Testis (tissue), 3 donors: Measurements from ENCODE around the gene OSBPL8. TPM values are rescaled to one million over a fixed set of nuclear protein-coding genes. Genes with fewer than 3 reads are reported as not detected.
"Not testable (repeated sequence)": the region's sequence is repeated elsewhere in the genome, so short reads cannot be mapped to it uniquely, and the experiment has no call there.

Experiments
- DNase-seq: peaks from one replicate; pipeline ENCODE4 v3.0.0-alpha.2; 2019
- H3K27ac ChIP-seq, 2 donors: fragments of 200-600 bp; sonication (generic); one replicate each; pipeline ENCODE4 v1.5.1; 2019
- H3K27me3 ChIP-seq: fragments of 200-600 bp; sonication (generic); one replicate; pipeline ENCODE4 v1.5.1; 2019
- H3K36me3 ChIP-seq: fragments of 200-600 bp; sonication (generic); one replicate; pipeline ENCODE4 v1.5.1; 2017; ENCODE audit warnings: low read depth; ENCODE audit errors: missing control alignments
- H3K4me1 ChIP-seq: fragments of 200-600 bp; sonication (generic); one replicate; pipeline ENCODE4 v1.5.1; 2019
- H3K4me3 ChIP-seq, 2 donors: fragments of 200-600 bp; sonication (generic); one replicate each; pipeline ENCODE4 v1.5.1; 2017 to 2019
- H3K9me3 ChIP-seq: fragments of 200-600 bp; sonication (generic); one replicate; pipeline ENCODE4 v1.5.1; 2017
- CTCF ChIP-seq, 3 experiments: fragments of 450-650 bp in 2 of 3; fragments of 200-600 bp in 1 of 3; sonication (generic) in 1 of 3; IDR thresholded peaks; one replicate each; pipeline ENCODE4 v1.5.1; 2016 to 2019; ENCODE audit warnings: antibody characterized with exemption in 3 of 3, mild to moderate bottlenecking in 2 of 3, moderate library complexity in 1 of 3
- POLR2A ChIP-seq: fragments of 450-650 bp; IDR thresholded peaks from one replicate; pipeline ENCODE4 v1.6.1; 2017; ENCODE audit warnings: antibody characterized with exemption, mild to moderate bottlenecking, moderate library complexity
- WGBS, 2 donors: methylation state at CpG; one replicate each; pipeline ENCODE4 v1.1.5; 2018; 5-methylcytosine and 5-hydroxymethylcytosine counted together
- intact Hi-C: fragments of 100-400 bp; cut with DNase I; formaldehyde crosslinking; loops from one replicate; pipeline ENCODE4 v1.15.1; 2023; ENCODE audit warnings: low total_unique reads
- polyA plus RNA-seq: library from polyadenylated mRNA; stranded (reverse); fragments of 350-450 nt; fragmentation: Illumina TruSeq; extraction: RNeasy Lipid Tissue Mini Kit (QIAGEN cat#74804); gene quantifications from one replicate; pipeline ENCODE4 v1.2.3, GENCODE V29; 2014; ENCODE audit warnings: low read depth, low replicate concordance; ENCODE audit not compliant: insufficient read depth
- total RNA-seq, 2 donors: library from RNA; depleted of rRNA; stranded (reverse); fragments of >200 nt; gene quantifications; one replicate each; pipeline ENCODE4 v1.2.3, GENCODE V29; 2016

OSBPL8 gene
- total and polyA plus RNA-seq, 3 donors from 2014 or later, result 19.1 to 77.5 (median 64.3) TPM

- TF ChIP-seq CTCF (IDR thresholded peaks at IDR 0.05) (no peak), POLR2A (no peak)
- no peaks in the 10 kb centered on the region for H3K9me3 ChIP-seq
- intact Hi-C loops, result no loop called here
These were observed 36.2 kb downstream of the OSBPL8 start for GRCh38 chr12:76523408-76523807.

GRCh38 chr12:76520348-76520747 is 39.2 kb downstream of the OSBPL8 start:
- Histone ChIP-seq H3K4me1 (no peaks in the 10 kb centered on the region), H3K9me3 (no peaks in the 10 kb centered on the region), H3K36me3 (no peaks in the 10 kb centered on the region), H3K27ac (no peak overlapping the region), H3K27me3 (no peaks in the 10 kb centered on the region), H3K4me3 (no peak overlapping the region)
- intact Hi-C loops, result no loop called here
- TF ChIP-seq CTCF (IDR thresholded peaks at IDR 0.05), result no peak
- no peak for TF ChIP-seq POLR2A
- no peak for DNase-seq

More at GRCh38 chr12:76523408-76523807, 36.2 kb downstream of the OSBPL8 start:
- Histone ChIP-seq H3K27me3 (no peaks in the 10 kb centered on the region), H3K4me3 (no peak overlapping the region), H3K4me1 (no peaks in the 10 kb centered on the region), H3K36me3 (no peaks in the 10 kb centered on the region), H3K27ac (no peak overlapping the region)
- DNase-seq, result no peak

GRCh38 chr12:76519538-76519937 is 40.0 kb downstream of the OSBPL8 start:
- DNase-seq, result no peak
- H3K4me1 ChIP-seq, result no peaks in the 10 kb centered on the region
- H3K27ac ChIP-seq, result no peak overlapping the region
- intact Hi-C loops, result no loop called here
- no peaks in the 10 kb centered on the region for H3K9me3 ChIP-seq
- 91 to 94% methylated on average over 5 of the region's 5 CpGs for WGBS, 2 donors
- TF ChIP-seq CTCF (IDR thresholded peaks at IDR 0.05) (no peak), POLR2A (no peak)
- H3K4me3 ChIP-seq, result no peak overlapping the region
- H3K36me3 ChIP-seq, result no peaks in the 10 kb centered on the region
- H3K27me3 ChIP-seq, result no peaks in the 10 kb centered on the region

- H3K36me3 ChIP-seq, result no peaks in the 10 kb centered on the region
- no peaks in the 10 kb centered on the region for H3K27me3 ChIP-seq
- H3K27ac ChIP-seq, result no peak overlapping the region
- TF ChIP-seq POLR2A (no peak), CTCF (IDR thresholded peaks at IDR 0.05) (no peak)
- no peak for DNase-seq
- H3K4me1 ChIP-seq, result no peaks in the 10 kb centered on the region
- no peaks in the 10 kb centered on the region for H3K9me3 ChIP-seq
- 93 to 98% methylated on average over 2 of the region's 2 CpGs for WGBS, 2 donors
- intact Hi-C loops, result no loop called here
- no peak overlapping the region for H3K4me3 ChIP-seq
These were observed 40.9 kb downstream of the OSBPL8 start for GRCh38 chr12:76518699-76519098.

GRCh38 chr12:76515271-76515670 is 44.3 kb downstream of the OSBPL8 start:
- DNase-seq, result no peak
- Histone ChIP-seq H3K4me3 (no peak overlapping the region), H3K4me1 (no peaks in the 10 kb centered on the region), H3K27me3 (no peaks in the 10 kb centered on the region), H3K9me3 (no peaks in the 10 kb centered on the region), H3K36me3 (no peaks in the 10 kb centered on the region), H3K27ac (no peak overlapping the region)
- intact Hi-C loops, result no loop called here
- WGBS, 2 donors, result 93 to 98% methylated on average over 4 of the region's 4 CpGs
- TF ChIP-seq CTCF (IDR thresholded peaks at IDR 0.05), result no peak
- no peak for TF ChIP-seq POLR2A

- H3K4me3 ChIP-seq, H3K9me3 ChIP-seq, H3K27me3 ChIP-seq, H3K4me1 ChIP-seq, H3K36me3 ChIP-seq, intact Hi-C loops, H3K27ac ChIP-seq, DNase-seq: not testable (repeated sequence)
- 93 to 99% methylated on average over 4 of the region's 4 CpGs for WGBS, 2 donors
These were observed 48.4 kb downstream of the OSBPL8 start for GRCh38 chr12:76511116-76511716.
